GM12872 (cell line): ENCODE measurements around the gene CDX2.

ENCODE experiments used
- CTCF ChIP-seq: IDR thresholded peaks from 3 replicates; pipeline ENCODE4 v1.5.1; 2011; ENCODE audit warnings: low read depth, mild to moderate bottlenecking, low read length, moderate library complexity; ENCODE audit not compliant: insufficient read depth

The CDX2 gene

GRCh38 chr13:27971776-27972477, 2.8 kb upstream of the CDX2 start:
- TF ChIP-seq CTCF = no peak

DNA sequence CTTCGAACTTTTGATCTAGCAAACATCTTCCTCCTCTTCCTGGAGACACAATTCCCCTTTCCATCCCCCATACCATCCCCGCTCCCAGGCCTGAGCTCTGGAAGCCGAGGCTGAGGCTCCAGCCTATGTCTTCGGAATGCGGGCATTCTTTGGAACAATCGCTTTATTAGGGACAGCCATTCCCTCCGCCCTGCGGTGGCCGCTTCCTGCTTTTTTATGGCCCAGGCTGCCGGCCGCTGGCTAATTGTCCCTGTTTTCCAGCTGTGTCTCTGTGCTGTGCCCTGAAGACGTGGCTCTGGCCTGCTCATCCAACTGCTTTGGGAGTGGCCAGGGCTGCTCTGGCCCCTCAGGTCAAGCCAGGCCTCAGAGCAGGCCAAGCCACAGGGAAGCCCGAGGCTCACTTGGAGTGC, 2.1 kb upstream of the CDX2 start:
- TF ChIP-seq CTCF = no peak

- TF ChIP-seq CTCF = no peak
These were observed 1.5 kb upstream of the CDX2 start for GRCh38 chr13:27970382-27971235.

DNA sequence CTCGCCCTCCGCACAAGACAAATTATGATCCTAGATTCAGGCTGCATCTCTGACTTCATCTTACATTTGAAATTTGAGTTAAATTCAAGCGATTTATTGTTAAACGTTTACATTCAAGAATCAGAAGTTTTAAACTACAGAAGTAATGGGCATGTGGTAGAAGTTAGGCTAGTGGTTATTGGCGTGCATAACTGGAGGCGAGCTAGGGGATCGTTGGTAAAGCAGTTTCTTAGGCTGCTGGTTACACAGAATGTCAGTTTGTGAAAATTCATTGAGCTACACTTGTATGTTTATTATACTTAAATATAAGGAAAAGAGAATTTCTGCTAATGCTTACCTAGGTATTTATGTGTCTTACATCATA, 733 bp upstream of the CDX2 start:
- TF ChIP-seq CTCF = no peak

GRCh38 chr13:27968316-27969081, 616 bp downstream of the CDX2 start:
- no peak for TF ChIP-seq CTCF

DNA sequence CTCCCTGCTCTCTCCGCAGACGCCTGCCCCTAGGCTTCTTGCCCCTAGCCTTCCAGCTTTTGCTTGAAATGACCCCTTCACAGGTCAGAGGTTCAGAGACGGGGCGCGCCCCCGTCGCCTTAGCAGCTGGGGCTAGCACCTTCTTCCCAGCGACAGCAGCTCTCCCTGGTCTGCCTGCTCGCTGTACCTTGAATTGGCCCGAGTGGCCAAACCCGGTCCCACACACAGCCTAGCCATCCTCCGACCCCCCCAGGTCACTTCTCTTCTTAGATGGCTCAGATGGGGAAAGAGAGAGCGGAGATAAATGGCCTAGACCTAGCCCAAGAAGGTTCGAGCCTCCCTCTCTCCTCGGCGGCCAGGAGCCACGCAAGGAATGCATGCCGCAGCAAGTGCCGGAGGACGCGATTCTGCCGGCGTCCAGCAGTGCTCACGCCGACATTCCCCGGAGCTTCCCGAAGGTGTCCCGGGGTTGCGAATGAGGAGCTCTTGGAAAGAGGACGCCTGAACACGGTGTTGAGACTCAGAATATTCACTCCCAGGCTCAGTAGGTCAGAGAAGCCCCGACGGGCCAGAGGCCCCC, 1.3 kb downstream of the CDX2 start:
- TF ChIP-seq CTCF = no peak
